PC-3 (cell line): ENCODE measurements around the gene ZNF287. TPM values are rescaled to one million over a fixed set of nuclear protein-coding genes. Genes with fewer than 3 reads are reported as not detected.

Source experiments
- ATAC-seq: fragments of 200-7000 bp; cut with Tn5 transposase; 2 replicates; pipeline ENCODE4 v1.9.1; 2020; ENCODE audit warnings: mild to moderate bottlenecking, moderate library complexity
- BruUV-seq: library from RNA; stranded (reverse); fragments of 400-500 nt; replicated peaks from 2 replicates; lab custom pipeline; 2021; lab: Mats Ljungman, UMichigan
- CTCF ChIA-PET: fragments of 300-600 bp; sonication (Branson Sonifier 250); formaldehyde crosslinking; loops from one replicate; lab custom pipeline; 2022; ENCODE audit warnings: antibody characterized with exemption; lab: Charles Lee
- POLR2A ChIA-PET: fragments of 300-600 bp; sonication (Branson Sonifier 250); formaldehyde crosslinking; loops from one replicate; lab custom pipeline; 2022; ENCODE audit warnings: antibody characterized with exemption; ENCODE audit not compliant: unreplicated experiment; lab: Charles Lee
- DNase-seq: peaks from one replicate; pipeline ENCODE4 v3.0.0-alpha.2; 2015
- H2AFZ ChIP-seq: fragments of 300-600 bp; sonication (generic); 2 replicates; pipeline ENCODE4 v1.6.0; 2016; ENCODE audit warnings: antibody characterized with exemption, low read length
- H3F3A ChIP-seq: fragments of 300-600 bp; sonication (generic); one replicate; pipeline ENCODE4 v1.6.0; 2017; ENCODE audit warnings: antibody characterized with exemption, low read length, control low read depth, mild to moderate bottlenecking; ENCODE audit not compliant: unreplicated experiment
- H3K27ac ChIP-seq: fragments of 300-600 bp; sonication (generic); 2 replicates; pipeline ENCODE4 v1.5.1; 2016; ENCODE audit warnings: mild to moderate bottlenecking, low read length
- H3K27me3 ChIP-seq: fragments of 300-600 bp; sonication (generic); 2 replicates; pipeline ENCODE4 v1.6.1; 2016; ENCODE audit warnings: low read length, mixed read lengths
- H3K36me3 ChIP-seq: fragments of 300-600 bp; sonication (generic); 2 replicates; pipeline ENCODE4 v1.6.1; 2016; ENCODE audit warnings: low read depth, mixed run types, low read length, mixed read lengths
- H3K4me1 ChIP-seq: fragments of 300-600 bp; sonication (generic); 2 replicates; pipeline ENCODE4 v1.5.1; 2016; ENCODE audit warnings: low read length; ENCODE audit not compliant: insufficient read depth
- H3K4me2 ChIP-seq: fragments of 300-600 bp; sonication (generic); 2 replicates; pipeline ENCODE4 v1.6.0; 2016; ENCODE audit warnings: low read length
- H3K4me3 ChIP-seq: fragments of 300-600 bp; sonication (generic); 2 replicates; pipeline ENCODE4 v1.5.1; 2016; ENCODE audit warnings: mild to moderate bottlenecking, low read length, mixed read lengths
- H3K79me2 ChIP-seq: fragments of 300-600 bp; sonication (generic); 2 replicates; pipeline ENCODE4 v1.6.1; 2017; ENCODE audit warnings: low read length, mixed read lengths
- H3K9ac ChIP-seq: fragments of 300-600 bp; sonication (generic); 2 replicates; pipeline ENCODE4 v1.6.0; 2016; ENCODE audit warnings: mild to moderate bottlenecking, low read length
- H3K9me2 ChIP-seq: fragments of 300-600 bp; sonication (generic); replicated peaks from 2 replicates; pipeline ENCODE4 v1.6.1; 2016; ENCODE audit warnings: mixed run types, low read length, mixed read lengths
- H3K9me3 ChIP-seq: fragments of 300-600 bp; sonication (generic); 2 replicates; pipeline ENCODE4 v1.6.1; 2016; ENCODE audit warnings: low read length, mixed read lengths
- H4K20me1 ChIP-seq: fragments of 300-600 bp; sonication (generic); 2 replicates; pipeline ENCODE4 v1.6.1; 2016; ENCODE audit warnings: low read length, mixed read lengths
- CTCF ChIP-seq: fragments of 300-600 bp; sonication (generic); conservative IDR thresholded peaks from 2 replicates; pipeline ENCODE4 v1.5.1; 2017; ENCODE audit warnings: antibody characterized with exemption, low read depth, mild to moderate bottlenecking, low read length
- EZH2 ChIP-seq: fragments of 300-600 bp; sonication (generic); IDR thresholded peaks from one replicate; pipeline ENCODE4 v1.6.1; 2017; ENCODE audit warnings: antibody characterized with exemption, mild to moderate bottlenecking, low read length; ENCODE audit not compliant: unreplicated experiment
- EZH2phosphoT487 ChIP-seq: fragments of 300-600 bp; sonication (generic); IDR thresholded peaks from 2 replicates; pipeline ENCODE4 v1.6.1; 2018; ENCODE audit warnings: mild to moderate bottlenecking, antibody characterized with exemption, low read length, borderline replicate concordance
- intact Hi-C: fragments of 100-400 bp; cut with micrococcal nuclease; formaldehyde crosslinking; loops from 2 replicates; pipeline ENCODE4 v1.9.0; 2023
- total RNA-seq: library from RNA; depleted of rRNA; stranded (reverse); fragments of >200 nt; gene quantifications from 2 replicates; pipeline ENCODE4 v1.2.3, GENCODE V29; 2014

ZNF287 gene
- total RNA-seq, 1 experiment from 2014 or later: 14.0 TPM

GRCh38 chr17:16584273-16584995, 15.4 kb upstream of the ZNF287 start:
- Histone ChIP-seq H3K4me3 (peak overlapping the region; percentile 62), H3K27ac (no peak overlapping the region), H3K9me2 (no peaks in the 10 kb centered on the region), H3F3A (no peaks in the 10 kb centered on the region), H3K27me3 (no peaks in the 10 kb centered on the region), H3K4me1 (peaks cover 7% of the 10 kb centered on the region; the same call in 1 of the 2 replicates), H2AFZ (peak overlapping the region; percentile 88), H3K9me3 (no peaks in the 10 kb centered on the region), H3K79me2 (no peaks in the 10 kb centered on the region), H3K4me2 (peak overlapping the region; percentile 80), H3K9ac (peak overlapping the region; percentile 16), H3K36me3 (no peaks in the 10 kb centered on the region), H4K20me1 (no peaks in the 10 kb centered on the region)
- TSS peak; percentile 79 for BruUV-seq
- DNase-seq: peak; percentile 97
- intact Hi-C loops: loop anchor here (5.0 kb wide), 1 partner anchor 408 kb away; no protein-coding TSS in a partner anchor
- peak; percentile 99 for ATAC-seq
- POLR2A ChIA-PET: interaction anchor here (0.5 kb wide), 1 partner anchor 204 kb away, joined by 14 read pairs; the partner anchor contains the start of gene UBB
- CTCF ChIA-PET: interaction anchor here (0.5 to 0.6 kb wide), 3 partner anchors 19 to 407 kb away, joined by 3 to 6 read pairs (median 4); no protein-coding TSS in a partner anchor
- TF ChIP-seq CTCF: peak; percentile 96
- TF ChIP-seq EZH2phosphoT487: no peak
- no peak for TF ChIP-seq EZH2

- TF ChIP-seq CTCF (no peak), EZH2phosphoT487 (no peak), EZH2 (no peak)
- ChIA-PET CTCF (interaction anchor here (0.6 kb wide), 1 partner anchor 408 kb away, joined by 6 read pairs; no protein-coding TSS in a partner anchor), POLR2A (interaction anchor here (0.5 kb wide), 1 partner anchor 203 kb away, joined by 14 read pairs; the partner anchor contains the start of gene UBB)
- no peaks in the 10 kb centered on the region for H4K20me1 ChIP-seq
- peak overlapping the region; percentile 62 for H3K4me3 ChIP-seq
- no peak overlapping the region for H3K27ac ChIP-seq
- ATAC-seq (no peak), DNase-seq (no peak)
- H2AFZ ChIP-seq: peak overlapping the region; percentile 88
- no peaks in the 10 kb centered on the region for H3K27me3 ChIP-seq
- intact Hi-C loops: loop anchor here (5.0 kb wide), 1 partner anchor 409 kb away; no protein-coding TSS in a partner anchor
- no peaks in the 10 kb centered on the region for H3K36me3 ChIP-seq
- no peaks in the 10 kb centered on the region for H3K9me3 ChIP-seq
- BruUV-seq: no TSS peak
- H3K4me2 ChIP-seq: peak overlapping the region; percentile 80
- peaks cover 3% of the 10 kb centered on the region; the same call in 1 of the 2 replicates for H3K4me1 ChIP-seq
- H3K79me2 ChIP-seq: no peaks in the 10 kb centered on the region
- H3K9me2 ChIP-seq: no peaks in the 10 kb centered on the region
- no peaks in the 10 kb centered on the region for H3F3A ChIP-seq
- no peak overlapping the region for H3K9ac ChIP-seq
These were observed 14.8 kb upstream of the ZNF287 start for GRCh38 chr17:16583781-16584180.

DNA sequence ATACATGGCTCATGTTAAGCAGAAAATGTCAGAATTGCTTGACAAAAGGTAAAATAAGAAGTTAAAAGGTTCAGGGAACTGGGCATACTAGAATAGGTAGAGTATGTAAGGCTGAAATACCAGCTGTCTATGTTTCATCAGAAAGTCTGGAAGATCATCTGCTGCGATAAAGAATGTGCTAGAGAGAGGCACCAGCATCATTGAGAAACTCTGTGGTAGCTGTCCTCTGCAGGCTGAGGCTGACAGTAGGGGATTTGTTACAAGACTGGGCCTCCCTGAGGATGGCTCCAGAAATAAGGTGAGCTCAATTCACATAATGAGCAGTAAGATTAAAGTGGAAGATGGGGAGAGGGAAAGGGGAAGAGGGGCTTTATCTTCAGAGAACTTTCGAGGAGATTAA, 4.5 kb upstream of the ZNF287 start:
- ChIA-PET CTCF (no interaction called here), POLR2A (no interaction called here)

More for the DNA sequence above, 4.5 kb upstream of the ZNF287 start:
- Histone ChIP-seq H3K27me3 (no peaks in the 10 kb centered on the region), H3K4me2 (no peak overlapping the region), H3K4me1 (peaks cover 2% of the 10 kb centered on the region), H3K9me3 (no peaks in the 10 kb centered on the region), H4K20me1 (no peaks in the 10 kb centered on the region), H3K9ac (no peak overlapping the region), H3K4me3 (no peak overlapping the region), H3K36me3 (no peaks in the 10 kb centered on the region), H3F3A (no peaks in the 10 kb centered on the region), H3K79me2 (no peaks in the 10 kb centered on the region), H3K27ac (no peak overlapping the region), H3K9me2 (no peaks in the 10 kb centered on the region), H2AFZ (no peak overlapping the region)
- no peak for ATAC-seq
- intact Hi-C loops: no loop called here
- no peak for TF ChIP-seq EZH2
- no peak for TF ChIP-seq EZH2phosphoT487
- no peak for TF ChIP-seq CTCF
- no TSS peak for BruUV-seq
- no peak for DNase-seq
